IMR-90 (cell line): Measurements from ENCODE around the gene RAB11FIP4.
"Not testable (repeated sequence)": the region's sequence is repeated elsewhere in the genome, so short reads cannot be mapped to it uniquely, and the experiment has no call there.

Source experiments
- BHLHE40 ChIP-seq: fragments of 150-350 bp; IDR thresholded peaks from 2 replicates; pipeline ENCODE4 v1.6.1; 2016; ENCODE audit warnings: mild to moderate bottlenecking, low read depth, low read length
- CEBPB ChIP-seq: IDR thresholded peaks from 2 replicates; pipeline ENCODE4 v1.6.1; 2012; ENCODE audit warnings: low read depth, low read length, improper control_type of control experiment
- CHD1 ChIP-seq: IDR thresholded peaks from 2 replicates; pipeline ENCODE4 v1.6.1; 2012; ENCODE audit warnings: low read depth, low read length, improper control_type of control experiment
- CTCF ChIP-seq: conservative IDR thresholded peaks from 2 replicates; pipeline ENCODE4 v1.5.1; 2012; ENCODE audit warnings: mild to moderate bottlenecking, low read depth, low read length, improper control_type of control experiment
- ELK1 ChIP-seq: fragments of 150-350 bp; IDR thresholded peaks from 2 replicates; pipeline ENCODE4 v1.6.1; 2016; ENCODE audit warnings: low read depth, mild to moderate bottlenecking, low read length, moderate library complexity, borderline replicate concordance
- FOS ChIP-seq: fragments of 150-350 bp; IDR thresholded peaks from 2 replicates; pipeline ENCODE4 v1.6.1; 2016; ENCODE audit warnings: low read depth, low read length
- MAFK ChIP-seq: IDR thresholded peaks from 2 replicates; pipeline ENCODE4 v1.6.1; 2012; ENCODE audit warnings: low read depth, low read length, improper control_type of control experiment
- MAZ ChIP-seq: IDR thresholded peaks from 2 replicates; pipeline ENCODE4 v1.6.1; 2012; ENCODE audit warnings: low read depth, mild to moderate bottlenecking, low read length, improper control_type of control experiment, moderate library complexity, borderline replicate concordance
- MXI1 ChIP-seq: IDR thresholded peaks from 2 replicates; pipeline ENCODE4 v1.6.1; 2012; ENCODE audit warnings: low read depth, mild to moderate bottlenecking, low read length, moderate library complexity, borderline replicate concordance
- POLR2A ChIP-seq: IDR thresholded peaks from 2 replicates; pipeline ENCODE4 v1.6.1; 2012; ENCODE audit warnings: mild to moderate bottlenecking, low read depth, low read length
- RAD21 ChIP-seq: IDR thresholded peaks from 2 replicates; pipeline ENCODE4 v1.6.1; 2012; ENCODE audit warnings: low read length, improper control_type of control experiment
- RCOR1 ChIP-seq: IDR thresholded peaks from 2 replicates; pipeline ENCODE4 v1.6.1; 2012; ENCODE audit warnings: mild to moderate bottlenecking, low read length, improper control_type of control experiment; ENCODE audit not compliant: insufficient replicate concordance
- SMC3 ChIP-seq: fragments of 150-350 bp; IDR thresholded peaks from 2 replicates; pipeline ENCODE4 v1.6.1; 2016; ENCODE audit warnings: low read depth, mild to moderate bottlenecking, antibody characterized with exemption, low read length, moderate library complexity
- TF ChIP-seq, protein P1 (sequence below): fragments of 150-350 bp; IDR thresholded peaks from 2 replicates; pipeline ENCODE4 v1.6.1; 2017; ENCODE audit warnings: mild to moderate bottlenecking, antibody characterized with exemption, low read length, low read depth

- not testable (repeated sequence) for TF ChIP-seq CTCF, RCOR1, POLR2A, MAFK, CEBPB, RAD21, CHD1, FOS, ELK1, SMC3, BHLHE40, MXI1, MAZ
- TF ChIP-seq, protein P1, sequence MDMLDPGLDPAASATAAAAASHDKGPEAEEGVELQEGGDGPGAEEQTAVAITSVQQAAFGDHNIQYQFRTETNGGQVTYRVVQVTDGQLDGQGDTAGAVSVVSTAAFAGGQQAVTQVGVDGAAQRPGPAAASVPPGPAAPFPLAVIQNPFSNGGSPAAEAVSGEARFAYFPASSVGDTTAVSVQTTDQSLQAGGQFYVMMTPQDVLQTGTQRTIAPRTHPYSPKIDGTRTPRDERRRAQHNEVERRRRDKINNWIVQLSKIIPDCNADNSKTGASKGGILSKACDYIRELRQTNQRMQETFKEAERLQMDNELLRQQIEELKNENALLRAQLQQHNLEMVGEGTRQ, result not testable (repeated sequence)
Measured at GRCh38 chr17:31382668-31383275, 8.7 kb upstream of the RAB11FIP4 start.
